ENCODE results near the gene C2orf68.
"Not testable (repeated sequence)": the region's sequence is repeated elsewhere in the genome, so short reads cannot be mapped to it uniquely, and the experiment has no call there.

DNA sequence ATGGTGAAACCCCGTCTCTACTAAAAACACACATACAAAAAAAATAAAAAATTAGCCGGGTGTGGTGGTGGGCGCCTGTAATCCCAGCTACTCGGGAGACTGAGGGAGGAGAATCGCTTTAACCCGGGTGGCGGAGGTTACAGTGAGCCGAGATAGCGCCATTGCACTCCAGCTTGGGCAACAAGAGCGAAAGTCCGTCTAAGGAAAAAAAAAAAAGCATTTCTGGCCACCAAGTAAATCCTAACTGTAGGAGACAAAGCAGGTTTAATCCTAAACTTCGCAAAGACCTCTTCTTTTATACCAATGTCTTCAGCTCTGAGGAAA is 51.5 kb downstream of the C2orf68 start:
- TF ChIP-seq, protein P1, sequence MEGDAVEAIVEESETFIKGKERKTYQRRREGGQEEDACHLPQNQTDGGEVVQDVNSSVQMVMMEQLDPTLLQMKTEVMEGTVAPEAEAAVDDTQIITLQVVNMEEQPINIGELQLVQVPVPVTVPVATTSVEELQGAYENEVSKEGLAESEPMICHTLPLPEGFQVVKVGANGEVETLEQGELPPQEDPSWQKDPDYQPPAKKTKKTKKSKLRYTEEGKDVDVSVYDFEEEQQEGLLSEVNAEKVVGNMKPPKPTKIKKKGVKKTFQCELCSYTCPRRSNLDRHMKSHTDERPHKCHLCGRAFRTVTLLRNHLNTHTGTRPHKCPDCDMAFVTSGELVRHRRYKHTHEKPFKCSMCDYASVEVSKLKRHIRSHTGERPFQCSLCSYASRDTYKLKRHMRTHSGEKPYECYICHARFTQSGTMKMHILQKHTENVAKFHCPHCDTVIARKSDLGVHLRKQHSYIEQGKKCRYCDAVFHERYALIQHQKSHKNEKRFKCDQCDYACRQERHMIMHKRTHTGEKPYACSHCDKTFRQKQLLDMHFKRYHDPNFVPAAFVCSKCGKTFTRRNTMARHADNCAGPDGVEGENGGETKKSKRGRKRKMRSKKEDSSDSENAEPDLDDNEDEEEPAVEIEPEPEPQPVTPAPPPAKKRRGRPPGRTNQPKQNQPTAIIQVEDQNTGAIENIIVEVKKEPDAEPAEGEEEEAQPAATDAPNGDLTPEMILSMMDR (IDR thresholded peaks at IDR 0.05; ENCODE audit: borderline replicate concordance, extremely low read depth, low read length, poor library complexity, severe bottlenecking): not testable (repeated sequence)
- TF ChIP-seq EZH2 (IDR thresholded peaks at IDR 0.05; ENCODE audit: borderline replicate concordance, low read depth, low read length, severe bottlenecking): not testable (repeated sequence)

Measured in DND-41 (cell line).